H1 (cell line): ENCODE data around the gene COLEC12.

ENCODE experiments used
- EGR1 ChIP-seq: IDR thresholded peaks from 2 replicates; pipeline ENCODE4 v1.6.1; 2011; ENCODE audit warnings: low read depth, low read length, borderline replicate concordance
- POLR2A ChIP-seq, 2 experiments: IDR thresholded peaks; 1 replicate in 1 of 2; 2 replicates in 1 of 2; pipeline ENCODE4 v1.6.1; 2011; ENCODE audit warnings: low read depth in 2 of 2, low read length in 2 of 2, mild to moderate bottlenecking in 2 of 2; ENCODE audit errors: control extremely low read depth in 1 of 2
- POU5F1 ChIP-seq: IDR thresholded peaks from 2 replicates; pipeline ENCODE4 v1.6.1; 2011; ENCODE audit warnings: low read depth, mild to moderate bottlenecking, low read length, moderate library complexity
- RAD21 ChIP-seq, 2 experiments: IDR thresholded peaks in 1 of 2; conservative IDR thresholded peaks in 1 of 2; 2 replicates each; pipeline ENCODE4 v1.6.1; 2011; ENCODE audit warnings: low read depth in 2 of 2, low read length in 2 of 2, improper control_type of control experiment in 1 of 2, inconsistent platforms in 1 of 2, mild to moderate bottlenecking in 1 of 2, moderate library complexity in 1 of 2
- SUZ12 ChIP-seq: fragments of 200-600 bp; sonication (generic); IDR thresholded peaks from 2 replicates; pipeline ENCODE4 v1.6.1; 2012; ENCODE audit warnings: mild to moderate bottlenecking, inconsistent platforms, low read length, moderate library complexity, mixed read lengths
- TAF1 ChIP-seq: IDR thresholded peaks from 2 replicates; pipeline ENCODE4 v1.6.1; 2011; ENCODE audit warnings: mild to moderate bottlenecking, low read depth, low read length
- ZNF274 ChIP-seq: IDR thresholded peaks from 2 replicates; pipeline ENCODE4 v1.7.0; 2012; ENCODE audit warnings: low read length, borderline replicate concordance; ENCODE audit errors: extremely low read depth
- TF ChIP-seq, protein P1 (sequence below): IDR thresholded peaks from 2 replicates; pipeline ENCODE4 v1.6.1; 2011; ENCODE audit warnings: low read length, improper control_type of control experiment
- TF ChIP-seq, protein P2 (sequence below): IDR thresholded peaks from 2 replicates; pipeline ENCODE4 v1.6.1; 2011; ENCODE audit warnings: low read depth, mild to moderate bottlenecking, low read length; ENCODE audit not compliant: insufficient read depth
- TF ChIP-seq, protein P3 (sequence below), 3 experiments: IDR thresholded peaks; 1 replicate in 2 of 3; 2 replicates in 1 of 3; pipeline versions ENCODE4 v1.5.1 to v1.6.1; 2011; ENCODE audit warnings: low read length in 3 of 3, mild to moderate bottlenecking in 3 of 3, inconsistent platforms in 2 of 3, low read depth in 1 of 3, moderate library complexity in 1 of 3; ENCODE audit not compliant: insufficient read depth in 1 of 3; ENCODE audit errors: control extremely low read depth in 1 of 3
- TF ChIP-seq, protein P4 (sequence below): IDR thresholded peaks from 2 replicates; pipeline ENCODE4 v1.6.1; 2012; ENCODE audit warnings: inconsistent platforms

DNA sequence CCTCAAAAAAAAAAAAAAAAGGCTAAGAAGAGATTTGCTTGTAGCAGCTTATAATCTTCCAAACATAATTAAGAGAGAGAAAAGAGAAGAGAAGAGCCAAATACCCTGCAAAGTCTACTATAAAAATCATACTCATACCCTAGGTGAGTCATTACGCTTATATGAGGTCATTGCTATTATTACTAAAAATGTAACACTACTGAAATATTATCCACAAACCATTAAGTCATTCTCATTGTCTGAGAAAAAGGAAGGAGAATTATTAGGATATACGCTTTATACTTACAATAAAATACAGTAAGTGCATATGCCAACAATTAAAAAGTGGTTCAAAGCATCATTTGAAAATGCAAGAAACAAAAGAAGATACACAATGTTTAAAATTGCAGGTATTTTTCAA is 66.5 kb downstream of the COLEC12 start:
- TF ChIP-seq, protein P1, sequence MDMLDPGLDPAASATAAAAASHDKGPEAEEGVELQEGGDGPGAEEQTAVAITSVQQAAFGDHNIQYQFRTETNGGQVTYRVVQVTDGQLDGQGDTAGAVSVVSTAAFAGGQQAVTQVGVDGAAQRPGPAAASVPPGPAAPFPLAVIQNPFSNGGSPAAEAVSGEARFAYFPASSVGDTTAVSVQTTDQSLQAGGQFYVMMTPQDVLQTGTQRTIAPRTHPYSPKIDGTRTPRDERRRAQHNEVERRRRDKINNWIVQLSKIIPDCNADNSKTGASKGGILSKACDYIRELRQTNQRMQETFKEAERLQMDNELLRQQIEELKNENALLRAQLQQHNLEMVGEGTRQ, result no peak
- TF ChIP-seq POU5F1 (no peak), SUZ12 (no peak), POLR2A (IDR thresholded peaks at IDR 0.05; ENCODE audit: control extremely low read depth in 1 of 2, low read depth in 2 of 2, low read length in 2 of 2) (no peak), EGR1 (no peak), ZNF274 (no peak), TAF1 (no peak), RAD21 (IDR thresholded peaks at IDR 0.05 in 1 of 2, conservative IDR thresholded peaks at IDR 0.05 in 1 of 2; ENCODE audit: low read depth in 2 of 2, low read length in 2 of 2) (no peak)
- TF ChIP-seq, protein P2, sequence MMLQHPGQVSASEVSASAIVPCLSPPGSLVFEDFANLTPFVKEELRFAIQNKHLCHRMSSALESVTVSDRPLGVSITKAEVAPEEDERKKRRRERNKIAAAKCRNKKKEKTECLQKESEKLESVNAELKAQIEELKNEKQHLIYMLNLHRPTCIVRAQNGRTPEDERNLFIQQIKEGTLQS, result no peak
- TF ChIP-seq, protein P3, sequence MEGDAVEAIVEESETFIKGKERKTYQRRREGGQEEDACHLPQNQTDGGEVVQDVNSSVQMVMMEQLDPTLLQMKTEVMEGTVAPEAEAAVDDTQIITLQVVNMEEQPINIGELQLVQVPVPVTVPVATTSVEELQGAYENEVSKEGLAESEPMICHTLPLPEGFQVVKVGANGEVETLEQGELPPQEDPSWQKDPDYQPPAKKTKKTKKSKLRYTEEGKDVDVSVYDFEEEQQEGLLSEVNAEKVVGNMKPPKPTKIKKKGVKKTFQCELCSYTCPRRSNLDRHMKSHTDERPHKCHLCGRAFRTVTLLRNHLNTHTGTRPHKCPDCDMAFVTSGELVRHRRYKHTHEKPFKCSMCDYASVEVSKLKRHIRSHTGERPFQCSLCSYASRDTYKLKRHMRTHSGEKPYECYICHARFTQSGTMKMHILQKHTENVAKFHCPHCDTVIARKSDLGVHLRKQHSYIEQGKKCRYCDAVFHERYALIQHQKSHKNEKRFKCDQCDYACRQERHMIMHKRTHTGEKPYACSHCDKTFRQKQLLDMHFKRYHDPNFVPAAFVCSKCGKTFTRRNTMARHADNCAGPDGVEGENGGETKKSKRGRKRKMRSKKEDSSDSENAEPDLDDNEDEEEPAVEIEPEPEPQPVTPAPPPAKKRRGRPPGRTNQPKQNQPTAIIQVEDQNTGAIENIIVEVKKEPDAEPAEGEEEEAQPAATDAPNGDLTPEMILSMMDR (IDR thresholded peaks at IDR 0.05; ENCODE audit: control extremely low read depth in 1 of 3, insufficient read depth in 1 of 3, low read depth in 1 of 3, low read length in 3 of 3), result no peak
- TF ChIP-seq, protein P4, sequence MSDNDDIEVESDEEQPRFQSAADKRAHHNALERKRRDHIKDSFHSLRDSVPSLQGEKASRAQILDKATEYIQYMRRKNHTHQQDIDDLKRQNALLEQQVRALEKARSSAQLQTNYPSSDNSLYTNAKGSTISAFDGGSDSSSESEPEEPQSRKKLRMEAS, result no peak
